ENCODE results near the gene TRIM41. TPM values are rescaled to one million over a fixed set of nuclear protein-coding genes. Genes with fewer than 3 reads are reported as not detected.
"Not testable (repeated sequence)": the region's sequence is repeated elsewhere in the genome, so short reads cannot be mapped to it uniquely, and the experiment has no call there.

Gene TRIM41
- total RNA-seq, 3 donors from 2014 or later: 14.1 to 16.0 (median 15.1) TPM

DNA sequence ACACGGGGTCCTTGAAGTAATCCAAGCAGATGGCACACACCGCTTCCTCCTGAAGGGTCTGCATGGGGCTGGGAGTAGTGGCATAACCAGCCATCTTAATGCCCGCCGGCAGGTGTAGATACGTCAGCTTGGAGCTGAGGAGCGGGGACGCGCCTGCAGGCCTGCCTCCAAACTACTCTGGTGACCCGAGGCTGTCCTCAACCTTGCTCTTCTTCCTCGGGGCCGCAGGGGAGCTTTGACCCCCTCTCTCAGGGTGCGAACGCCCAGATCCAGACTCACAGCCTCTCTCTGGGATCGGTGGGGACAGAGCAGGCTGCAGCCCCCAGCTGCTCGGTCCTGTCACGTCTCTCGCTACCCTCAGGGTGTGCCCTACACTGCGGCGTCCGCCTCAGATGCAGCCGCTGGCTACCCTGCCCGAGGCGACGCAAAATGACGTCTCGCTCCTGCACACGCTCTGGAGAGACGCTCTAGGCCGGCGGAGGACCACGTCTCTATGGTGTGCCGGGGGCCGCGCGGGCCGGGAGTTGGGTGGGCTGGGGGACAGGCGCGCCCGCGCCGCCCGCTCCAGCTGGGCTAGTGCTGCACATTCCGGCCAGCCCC, 37.7 kb downstream of the TRIM41 start, which contains the start of gene TRIM52:
TSS of gene TRIM52 (minus strand) at position 424 of the 600 bp plus-strand sequence. CDS start at position 94, 330 bp downstream.
- intact Hi-C loops (cut with DNase I; ENCODE audit: low total_unique reads): no loop called here
- Histone ChIP-seq H3K36me3 (no peaks in the 10 kb centered on the region), H3K9me3 (no peaks in the 10 kb centered on the region), H3K4me3 (peak within 1 kb of the TSS; percentile 92 to 99 (median 94)), H3K4me1 (peaks cover 0 to 10% of the 10 kb centered on the region in 2 donors), H3K27me3 (no peaks in the 10 kb centered on the region), H3K27ac (peak within 1 kb of the TSS; percentile 99 to 100)
- TF ChIP-seq POLR2AphosphoS5 (IDR thresholded peaks at IDR 0.05) (peak; percentile 74 to 83 (median 81)), POLR2A (IDR thresholded peaks at IDR 0.05) (peak; percentile 32)
- TF ChIP-seq, protein P1, sequence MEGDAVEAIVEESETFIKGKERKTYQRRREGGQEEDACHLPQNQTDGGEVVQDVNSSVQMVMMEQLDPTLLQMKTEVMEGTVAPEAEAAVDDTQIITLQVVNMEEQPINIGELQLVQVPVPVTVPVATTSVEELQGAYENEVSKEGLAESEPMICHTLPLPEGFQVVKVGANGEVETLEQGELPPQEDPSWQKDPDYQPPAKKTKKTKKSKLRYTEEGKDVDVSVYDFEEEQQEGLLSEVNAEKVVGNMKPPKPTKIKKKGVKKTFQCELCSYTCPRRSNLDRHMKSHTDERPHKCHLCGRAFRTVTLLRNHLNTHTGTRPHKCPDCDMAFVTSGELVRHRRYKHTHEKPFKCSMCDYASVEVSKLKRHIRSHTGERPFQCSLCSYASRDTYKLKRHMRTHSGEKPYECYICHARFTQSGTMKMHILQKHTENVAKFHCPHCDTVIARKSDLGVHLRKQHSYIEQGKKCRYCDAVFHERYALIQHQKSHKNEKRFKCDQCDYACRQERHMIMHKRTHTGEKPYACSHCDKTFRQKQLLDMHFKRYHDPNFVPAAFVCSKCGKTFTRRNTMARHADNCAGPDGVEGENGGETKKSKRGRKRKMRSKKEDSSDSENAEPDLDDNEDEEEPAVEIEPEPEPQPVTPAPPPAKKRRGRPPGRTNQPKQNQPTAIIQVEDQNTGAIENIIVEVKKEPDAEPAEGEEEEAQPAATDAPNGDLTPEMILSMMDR (IDR thresholded peaks at IDR 0.05): peak in 1 of 3 donors; percentile 8
- DNase-seq (ENCODE audit: low spot score in 2 of 2): peak; percentile 71 to 75

DNA sequence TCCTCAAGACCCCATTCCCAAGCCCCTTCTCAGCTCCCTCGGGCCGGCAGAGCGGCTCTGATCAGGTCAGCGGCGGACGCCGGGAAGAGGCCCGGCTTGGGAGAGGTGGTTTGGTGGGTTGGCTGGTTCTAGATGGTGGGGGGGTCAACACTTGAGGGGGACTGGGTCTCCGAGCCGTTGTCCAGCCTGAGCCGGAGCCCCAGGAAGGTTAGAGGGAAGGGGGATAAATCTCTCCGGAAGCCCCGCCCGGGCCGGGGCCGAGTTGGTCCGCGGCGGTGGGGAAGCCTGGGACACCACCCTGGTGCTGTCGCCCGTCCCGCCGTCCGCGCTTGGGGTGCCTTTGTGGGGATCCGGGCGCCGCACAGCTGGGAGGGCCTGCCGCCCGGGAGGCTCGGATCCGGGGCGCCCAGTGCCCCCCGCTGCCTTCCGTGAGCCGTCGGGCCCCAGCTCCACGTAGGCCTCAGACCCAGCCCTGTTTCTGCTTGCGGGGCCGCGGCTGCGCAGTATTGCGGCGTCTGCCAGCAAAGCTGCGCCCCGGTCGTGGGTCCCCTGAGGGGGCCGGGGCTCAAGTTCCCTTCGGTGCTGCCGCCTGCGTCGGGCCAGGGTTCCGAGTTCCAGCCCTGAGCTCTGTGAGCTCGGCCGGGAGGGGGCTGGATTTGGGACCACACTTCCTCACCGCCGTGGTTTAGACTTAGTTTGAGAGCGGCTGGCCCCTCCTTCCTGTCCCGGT, 38.4 kb downstream of the TRIM41 start:
- no peaks in the 10 kb centered on the region for H3K27me3 ChIP-seq
- H3K9me3 ChIP-seq: no peaks in the 10 kb centered on the region
- peak overlapping the region; percentile 99 to 100 for H3K27ac ChIP-seq
- intact Hi-C loops (cut with DNase I; ENCODE audit: low total_unique reads): no loop called here
- DNase-seq (ENCODE audit: low spot score in 2 of 2): peak in 1 of 2 donors; percentile 59
- TF ChIP-seq, protein P1 (IDR thresholded peaks at IDR 0.05): no peak
- TF ChIP-seq POLR2A (IDR thresholded peaks at IDR 0.05) (peak; percentile 39), POLR2AphosphoS5 (IDR thresholded peaks at IDR 0.05) (peak; percentile 43 to 72 (median 50))
- peaks cover 0 to 10% of the 10 kb centered on the region in 2 donors for H3K4me1 ChIP-seq
- no peaks in the 10 kb centered on the region for H3K36me3 ChIP-seq
- peak overlapping the region; percentile 92 to 99 (median 94) for H3K4me3 ChIP-seq

DNA sequence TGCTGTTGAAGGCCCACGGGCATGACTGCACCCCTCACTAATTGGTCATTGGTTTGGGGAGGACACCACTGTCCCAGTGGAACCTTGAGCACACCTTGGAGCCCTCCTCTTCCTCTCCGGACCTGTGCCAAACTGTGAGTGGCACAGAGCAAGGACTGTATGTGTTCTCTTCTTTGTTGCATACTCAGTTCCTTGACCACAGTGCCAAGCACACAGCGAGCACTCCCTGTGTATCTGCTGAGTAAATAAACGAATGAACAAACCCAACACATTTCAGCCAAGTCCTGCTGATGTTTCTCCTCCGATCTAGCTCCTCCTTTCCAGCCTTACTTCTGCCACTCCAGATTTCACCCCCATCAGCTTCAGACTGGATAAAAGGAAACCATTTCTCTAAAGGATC, 40.6 kb downstream of the TRIM41 start:
- intact Hi-C loops (cut with DNase I; ENCODE audit: low total_unique reads): no loop called here
- peak overlapping the region in 1 of 2 donors; percentile 19 for H3K27ac ChIP-seq

DNA sequence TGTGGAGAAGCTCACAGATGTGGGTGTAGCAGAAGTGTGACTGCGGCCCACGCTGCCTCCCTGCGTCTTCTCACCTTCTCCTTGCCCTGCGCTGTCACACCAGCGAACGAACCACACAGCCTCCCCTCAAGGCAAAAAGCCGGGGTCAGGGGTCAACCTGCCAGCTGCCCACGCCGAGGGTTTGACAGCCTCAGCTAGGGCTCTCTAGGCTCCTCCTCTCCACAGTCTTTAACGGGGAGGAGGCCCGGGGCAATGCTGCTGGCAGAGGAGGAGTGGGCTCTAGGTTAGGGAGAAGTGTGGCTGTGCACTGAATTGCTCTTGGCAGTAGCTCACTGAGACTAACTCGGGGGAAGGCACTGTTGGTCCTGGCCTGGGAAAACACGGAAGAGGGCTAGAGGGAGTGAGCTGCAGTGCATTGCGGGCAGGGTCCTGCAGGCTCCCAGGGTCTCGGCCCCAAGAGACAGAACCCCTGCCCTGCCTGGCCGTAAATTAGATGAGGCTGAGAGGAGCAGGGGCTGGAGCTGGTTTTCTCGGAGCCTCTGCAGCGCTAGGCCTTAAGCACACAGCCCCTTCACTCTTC, 42.1 kb downstream of the TRIM41 start:
- intact Hi-C loops (cut with DNase I; ENCODE audit: low total_unique reads): no loop called here

More for the DNA sequence above, 40.6 kb downstream of the TRIM41 start:
- no peaks in the 10 kb centered on the region for H3K9me3 ChIP-seq
- no peak for DNase-seq (ENCODE audit: low spot score in 2 of 2)
- no peaks in the 10 kb centered on the region for H3K36me3 ChIP-seq
- no peak for TF ChIP-seq POLR2AphosphoS5 (IDR thresholded peaks at IDR 0.05)
- TF ChIP-seq POLR2A (IDR thresholded peaks at IDR 0.05): no peak
- TF ChIP-seq, protein P1 (IDR thresholded peaks at IDR 0.05): no peak
- no peak overlapping the region for H3K4me3 ChIP-seq
- peaks cover 0 to 6% of the 10 kb centered on the region in 2 donors for H3K4me1 ChIP-seq
- H3K27me3 ChIP-seq: no peaks in the 10 kb centered on the region

DNA sequence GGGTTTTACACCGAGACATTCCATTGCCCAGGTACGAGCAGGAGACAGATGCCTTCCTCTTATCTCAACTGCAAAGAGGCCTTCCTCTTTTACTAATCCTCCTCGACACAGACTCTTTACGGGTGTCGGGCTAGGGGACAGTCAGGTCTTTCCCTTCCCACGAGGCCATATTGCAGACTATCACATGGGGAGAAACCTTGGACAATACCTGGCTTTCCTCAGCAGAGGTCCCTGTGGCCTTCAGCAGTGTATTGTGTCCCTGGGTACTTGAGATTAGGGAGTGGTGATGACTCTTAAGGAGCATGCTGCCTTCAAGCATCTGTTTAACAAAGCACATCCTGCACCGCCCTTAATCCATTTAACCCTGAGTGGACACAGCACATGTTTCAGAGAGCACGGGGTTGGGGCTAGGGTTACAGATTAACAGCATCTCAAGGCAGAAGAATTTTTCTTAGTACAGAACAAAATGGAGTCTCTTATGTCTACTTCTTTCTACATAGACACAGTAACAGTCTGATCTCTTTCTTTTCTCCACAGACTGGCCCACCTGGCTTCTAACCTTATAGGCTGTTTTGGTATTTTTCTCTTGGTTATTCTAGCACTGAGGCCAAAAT, 44.3 kb downstream of the TRIM41 start:
- H3K4me1 ChIP-seq; H3K9me3 ChIP-seq; H3K36me3 ChIP-seq; H3K4me3 ChIP-seq; DNase-seq (ENCODE audit: low spot score in 2 of 2); H3K27ac ChIP-seq; H3K27me3 ChIP-seq; intact Hi-C loops (cut with DNase I; ENCODE audit: low total_unique reads): not testable (repeated sequence)

More for the DNA sequence above, 42.1 kb downstream of the TRIM41 start:
- no peak for DNase-seq (ENCODE audit: low spot score in 2 of 2)
- no peak for TF ChIP-seq POLR2A (IDR thresholded peaks at IDR 0.05)
- Histone ChIP-seq H3K4me3 (no peak overlapping the region), H3K27me3 (no peaks in the 10 kb centered on the region), H3K4me1 (no peaks in the 10 kb centered on the region), H3K9me3 (no peaks in the 10 kb centered on the region), H3K36me3 (peaks cover 3% of the 10 kb centered on the region), H3K27ac (no peak overlapping the region)

DNA sequence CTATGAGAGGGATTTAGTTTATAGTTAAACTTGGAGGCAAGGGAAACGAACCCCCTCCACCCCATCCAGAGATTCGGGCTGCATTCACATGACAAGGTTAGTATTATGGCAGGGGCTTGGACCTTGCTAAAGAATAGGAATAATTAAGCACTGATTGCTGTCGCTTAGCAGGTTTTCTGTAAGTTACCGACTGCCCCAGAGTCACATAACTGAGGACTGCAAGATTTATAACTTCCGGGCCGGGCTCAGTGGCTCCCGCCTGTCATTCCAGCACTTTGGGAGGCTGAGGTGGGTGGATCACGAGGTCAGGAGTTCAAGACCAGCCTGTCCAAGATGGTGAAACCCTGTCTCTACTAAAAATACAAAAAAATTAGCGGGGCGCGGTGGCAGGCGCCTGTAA, 44.8 kb downstream of the TRIM41 start:
- H3K36me3 ChIP-seq; H3K27ac ChIP-seq; H3K4me1 ChIP-seq; intact Hi-C loops (cut with DNase I; ENCODE audit: low total_unique reads); DNase-seq (ENCODE audit: low spot score in 2 of 2); H3K9me3 ChIP-seq; H3K4me3 ChIP-seq; H3K27me3 ChIP-seq: not testable (repeated sequence)

Measured in breast epithelium (tissue), 4 donors.